PFSK-1 (cell line): ENCODE data around the gene PGLYRP2.

ENCODE experiments used
- POLR2AphosphoS5 ChIP-seq: IDR thresholded peaks from 2 replicates; pipeline ENCODE4 v1.6.1; 2012; ENCODE audit warnings: low read depth, mild to moderate bottlenecking, control low read depth, low read length, moderate library complexity
- SIN3A ChIP-seq: IDR thresholded peaks from 2 replicates; pipeline ENCODE4 v1.6.1; 2012; ENCODE audit warnings: mild to moderate bottlenecking, low read length, moderate library complexity, borderline replicate concordance; ENCODE audit not compliant: insufficient read depth
- TAF1 ChIP-seq: IDR thresholded peaks from 2 replicates; pipeline ENCODE4 v1.6.1; 2012; ENCODE audit warnings: low read length, control low read depth, borderline replicate concordance; ENCODE audit not compliant: insufficient read depth

DNA sequence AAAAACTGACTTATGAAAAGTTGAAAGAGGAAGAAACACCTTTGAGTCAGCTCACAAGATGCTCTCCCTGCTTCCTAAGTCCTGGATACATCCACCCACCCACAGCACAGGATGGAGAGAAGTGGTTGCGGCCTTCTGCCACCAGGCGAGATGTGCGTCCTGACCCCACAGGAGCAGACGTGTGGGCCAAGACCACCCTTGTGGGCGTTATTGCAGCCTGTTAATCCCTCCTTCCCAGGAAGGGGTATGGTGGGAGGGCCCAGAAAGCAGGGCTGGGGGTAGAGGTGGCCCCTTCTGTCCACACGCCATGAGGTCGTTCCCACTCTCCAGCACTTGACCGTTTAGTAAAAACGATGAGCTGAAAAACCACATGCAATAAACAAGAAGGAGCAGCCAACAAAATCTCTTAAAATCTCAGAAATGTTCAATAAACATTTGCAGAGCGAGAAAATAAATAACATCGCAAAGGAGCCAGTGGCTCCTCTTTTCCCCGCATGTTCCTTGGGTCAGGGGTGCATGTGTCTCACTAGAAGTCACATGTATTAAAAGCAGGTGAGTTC is 58.1 kb downstream of the PGLYRP2 start:
- TF ChIP-seq POLR2AphosphoS5 (no peak), SIN3A (no peak), TAF1 (no peak)
